Mammary epithelial cell (primary cell): ENCODE data around the gene HAO2.

ENCODE experiments used
- EZH2 ChIP-seq: IDR thresholded peaks from 2 replicates; pipeline ENCODE4 v1.6.1; 2012; ENCODE audit warnings: low read length, inconsistent platforms, borderline replicate concordance
- TF ChIP-seq, protein P1 (sequence below), 2 donors: IDR thresholded peaks in 1 of 2; conservative IDR thresholded peaks in 1 of 2; 2 replicates each; pipeline ENCODE4 v1.5.1; 2011 to 2012; ENCODE audit warnings: inconsistent platforms in 2 of 2, low read length in 2 of 2, mild to moderate bottlenecking in 2 of 2, control low read depth in 1 of 2, low read depth in 1 of 2; ENCODE audit not compliant: insufficient read depth in 1 of 2; ENCODE audit errors: extremely low read depth in 1 of 2

DNA sequence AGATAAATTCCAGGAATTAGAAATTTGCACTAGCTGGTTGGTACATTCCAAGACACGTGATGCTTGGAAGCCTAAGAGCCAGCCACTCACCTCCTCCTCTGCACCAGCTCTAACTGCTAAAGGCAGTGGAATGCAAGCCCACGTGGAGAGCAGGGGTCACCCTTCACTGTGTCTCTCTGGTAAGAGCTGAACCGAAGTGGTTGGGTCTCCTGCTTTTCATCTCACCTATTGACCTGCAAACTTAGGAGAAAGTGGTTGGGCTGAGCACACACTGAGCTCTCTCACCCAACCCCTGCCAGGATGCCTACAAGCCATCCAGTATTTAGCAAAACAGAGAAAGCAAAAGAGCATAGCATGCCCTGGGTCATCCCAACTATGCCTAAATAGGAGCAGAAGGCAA is 19.3 kb downstream of the HAO2 start:
- TF ChIP-seq, protein P1, sequence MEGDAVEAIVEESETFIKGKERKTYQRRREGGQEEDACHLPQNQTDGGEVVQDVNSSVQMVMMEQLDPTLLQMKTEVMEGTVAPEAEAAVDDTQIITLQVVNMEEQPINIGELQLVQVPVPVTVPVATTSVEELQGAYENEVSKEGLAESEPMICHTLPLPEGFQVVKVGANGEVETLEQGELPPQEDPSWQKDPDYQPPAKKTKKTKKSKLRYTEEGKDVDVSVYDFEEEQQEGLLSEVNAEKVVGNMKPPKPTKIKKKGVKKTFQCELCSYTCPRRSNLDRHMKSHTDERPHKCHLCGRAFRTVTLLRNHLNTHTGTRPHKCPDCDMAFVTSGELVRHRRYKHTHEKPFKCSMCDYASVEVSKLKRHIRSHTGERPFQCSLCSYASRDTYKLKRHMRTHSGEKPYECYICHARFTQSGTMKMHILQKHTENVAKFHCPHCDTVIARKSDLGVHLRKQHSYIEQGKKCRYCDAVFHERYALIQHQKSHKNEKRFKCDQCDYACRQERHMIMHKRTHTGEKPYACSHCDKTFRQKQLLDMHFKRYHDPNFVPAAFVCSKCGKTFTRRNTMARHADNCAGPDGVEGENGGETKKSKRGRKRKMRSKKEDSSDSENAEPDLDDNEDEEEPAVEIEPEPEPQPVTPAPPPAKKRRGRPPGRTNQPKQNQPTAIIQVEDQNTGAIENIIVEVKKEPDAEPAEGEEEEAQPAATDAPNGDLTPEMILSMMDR (conservative IDR thresholded peaks at IDR 0.05 in 1 of 2, IDR thresholded peaks at IDR 0.05 in 1 of 2; ENCODE audit: extremely low read depth in 1 of 2, insufficient read depth in 1 of 2, low read depth in 1 of 2, low read length in 2 of 2), result no peak
- TF ChIP-seq EZH2, result no peak
